Activated B cell treated with CpG ODN at 0.5 μM for 24 hours (primary cell): ENCODE data around the gene STRBP. TPM values are rescaled to one million over a fixed set of nuclear protein-coding genes. Genes with fewer than 3 reads are reported as not detected.

ENCODE experiments used
- ATAC-seq: fragments of 200-7000 bp; cut with Tn5 transposase; one replicate; pipeline ENCODE4 v1.10.0; 2021; ENCODE audit warnings: low read depth, mild to moderate bottlenecking, moderate library complexity
- CTCF ChIA-PET: fragments of 350-600 bp; sonication (Branson Sonifier 250); formaldehyde crosslinking; loops from one replicate; lab custom pipeline; 2021; ENCODE audit warnings: antibody characterized with exemption; lab: Charles Lee
- POLR2A ChIA-PET: fragments of 350-600 bp; sonication (Branson Sonifier 250); formaldehyde crosslinking; loops from one replicate; lab custom pipeline; 2021; ENCODE audit warnings: antibody characterized with exemption; lab: Charles Lee
- DNase-seq: peaks from one replicate; pipeline ENCODE4 v3.0.0; 2022
- H3K27ac Mint-ChIP-seq: one replicate; pipeline ENCODE4 v1.8.0; 2020; ENCODE audit warnings: mixed read lengths
- H3K27me3 Mint-ChIP-seq: one replicate; pipeline ENCODE4 v1.8.0; 2021; ENCODE audit warnings: mixed read lengths
- H3K36me3 Mint-ChIP-seq: one replicate; pipeline ENCODE4 v1.8.0; 2021; ENCODE audit warnings: low read depth, mixed read lengths
- H3K4me1 Mint-ChIP-seq: one replicate; pipeline ENCODE4 v1.8.0; 2021; ENCODE audit warnings: mixed read lengths
- H3K4me3 Mint-ChIP-seq: one replicate; pipeline ENCODE4 v1.8.0; 2020; ENCODE audit warnings: mild to moderate bottlenecking, mixed read lengths
- H3K9me3 Mint-ChIP-seq: one replicate; pipeline ENCODE4 v1.8.0; 2020; ENCODE audit warnings: mixed read lengths
- CTCF ChIP-seq: fragments of 200-600 bp; IDR thresholded peaks from one replicate; pipeline ENCODE4 v1.8.0; 2022; ENCODE audit warnings: antibody characterized with exemption, mild to moderate bottlenecking
- intact Hi-C: fragments of 100-400 bp; cut with micrococcal nuclease; formaldehyde crosslinking; loops from one replicate; pipeline ENCODE4 v1.15.1; 2024
- total RNA-seq: library from RNA; stranded (reverse); gene quantifications from 2 replicates; pipeline ENCODE4 v1.2.3, GENCODE V29; 2022

STRBP gene
- total RNA-seq, 1 donor from 2014 or later, result 127 TPM

GRCh38 chr9:123093141-123093540 is 175.2 kb downstream of the STRBP start:
- ATAC-seq (no peak), DNase-seq (no peak)
- H3K36me3 Mint-ChIP-seq, result peaks cover 70% of the 10 kb centered on the region
- H3K27me3 Mint-ChIP-seq, result no peaks in the 10 kb centered on the region
- ChIA-PET CTCF (interaction anchor here (1.0 to 6.7 kb wide), 6 partner anchors 9 to 256 kb away, joined by 3 to 51 read pairs (median 4); no protein-coding TSS in a partner anchor), POLR2A (interaction anchor here (0.6 to 1.5 kb wide), 3 partner anchors 127 to 246 kb away, joined by 3 to 5 read pairs (median 3); no protein-coding TSS in a partner anchor)
- H3K4me1 Mint-ChIP-seq, result peaks cover 88% of the 10 kb centered on the region
- no peaks in the 10 kb centered on the region for H3K9me3 Mint-ChIP-seq
- H3K4me3 Mint-ChIP-seq, result peak overlapping the region; percentile 16
- H3K27ac Mint-ChIP-seq, result peak overlapping the region; percentile 74
- intact Hi-C loops, result no loop called here
- TF ChIP-seq CTCF, result no peak

GRCh38 chr9:123091459-123091858 is 176.9 kb downstream of the STRBP start:
- Mint-ChIP-seq H3K27ac (no peak overlapping the region), H3K4me3 (no peak overlapping the region)
- intact Hi-C loops, result no loop called here

GRCh38 chr9:123090956-123091355 is 177.4 kb downstream of the STRBP start:
- CTCF ChIA-PET, result interaction anchor here (1.1 to 6.7 kb wide), 6 partner anchors 10 to 258 kb away, joined by 3 to 51 read pairs (median 6); no protein-coding TSS in a partner anchor
- DNase-seq, result no peak
- Mint-ChIP-seq H3K27me3 (no peaks in the 10 kb centered on the region), H3K4me3 (peak overlapping the region; percentile 7), H3K4me1 (peaks cover 70% of the 10 kb centered on the region), H3K27ac (peak overlapping the region; percentile 75), H3K9me3 (no peaks in the 10 kb centered on the region), H3K36me3 (peaks cover 62% of the 10 kb centered on the region)
- ATAC-seq, result no peak
- TF ChIP-seq CTCF, result no peak
- intact Hi-C loops, result no loop called here
- POLR2A ChIA-PET, result interaction anchor here (0.6 to 1.0 kb wide), 2 partner anchors 143 to 248 kb away, joined by 4 to 6 read pairs; no protein-coding TSS in a partner anchor

More at GRCh38 chr9:123091459-123091858, 176.9 kb downstream of the STRBP start:
- TF ChIP-seq CTCF, result no peak
- ATAC-seq (no peak), DNase-seq (no peak)
- H3K27me3 Mint-ChIP-seq, result no peaks in the 10 kb centered on the region
- peaks cover 75% of the 10 kb centered on the region for H3K4me1 Mint-ChIP-seq
- POLR2A ChIA-PET, result interaction anchor here (1.6 kb wide), 1 partner anchor 252 kb away, joined by 3 read pairs; no protein-coding TSS in a partner anchor
- peaks cover 63% of the 10 kb centered on the region for H3K36me3 Mint-ChIP-seq
- H3K9me3 Mint-ChIP-seq, result no peaks in the 10 kb centered on the region
- CTCF ChIA-PET, result interaction anchor here (1.1 to 6.7 kb wide), 6 partner anchors 11 to 258 kb away, joined by 3 to 51 read pairs (median 6); no protein-coding TSS in a partner anchor

- DNase-seq, result no peak
- no peak for TF ChIP-seq CTCF
- intact Hi-C loops, result no loop called here
- Mint-ChIP-seq H3K27me3 (no peaks in the 10 kb centered on the region), H3K27ac (peak overlapping the region; percentile 75), H3K9me3 (no peaks in the 10 kb centered on the region), H3K4me3 (peak overlapping the region; percentile 56), H3K4me1 (peaks cover 68% of the 10 kb centered on the region), H3K36me3 (peaks cover 63% of the 10 kb centered on the region)
- no peak for ATAC-seq
- POLR2A ChIA-PET, result interaction anchor here (0.6 to 1.0 kb wide), 3 partner anchors 137 to 249 kb away, joined by 3 to 6 read pairs (median 4); no protein-coding TSS in a partner anchor
- CTCF ChIA-PET, result interaction anchor here (0.8 to 6.7 kb wide), 7 partner anchors 10 to 259 kb away, joined by 3 to 51 read pairs (median 5); no protein-coding TSS in a partner anchor
These were observed 178.0 kb downstream of the STRBP start for GRCh38 chr9:123090198-123090896.

GRCh38 chr9:123089790-123090189 is 178.6 kb downstream of the STRBP start:
- H3K4me1 Mint-ChIP-seq, result peaks cover 68% of the 10 kb centered on the region
- H3K9me3 Mint-ChIP-seq, result no peaks in the 10 kb centered on the region
- ChIA-PET CTCF (interaction anchor here (0.8 to 6.7 kb wide), 4 partner anchors 9 to 260 kb away, joined by 3 to 51 read pairs (median 7); no protein-coding TSS in a partner anchor), POLR2A (interaction anchor here (1.0 kb wide), 1 partner anchor 137 kb away, joined by 3 read pairs; no protein-coding TSS in a partner anchor)
- no peak for TF ChIP-seq CTCF
- intact Hi-C loops, result loop anchor here (5.0 kb wide), 1 partner anchor 38 kb away; no protein-coding TSS in a partner anchor
- H3K27ac Mint-ChIP-seq, result peak overlapping the region; percentile 75
- peak overlapping the region; percentile 56 for H3K4me3 Mint-ChIP-seq
- DNase-seq (no peak), ATAC-seq (peak; percentile 50)
- H3K36me3 Mint-ChIP-seq, result peaks cover 66% of the 10 kb centered on the region
- no peaks in the 10 kb centered on the region for H3K27me3 Mint-ChIP-seq
